Skeletal muscle satellite cell (primary cell): ENCODE measurements around the gene GLYATL1B.
"Not testable (repeated sequence)": the region's sequence is repeated elsewhere in the genome, so short reads cannot be mapped to it uniquely, and the experiment has no call there.

Experiments
- H3K27me3 ChIP-seq: 2 replicates; pipeline ENCODE4 v1.7.0; 2013; ENCODE audit warnings: low read length; ENCODE audit not compliant: control insufficient read depth, insufficient read depth
- H3K36me3 ChIP-seq: 2 replicates; pipeline ENCODE4 v1.7.0; 2013; ENCODE audit warnings: mild to moderate bottlenecking, control low read depth, low read length; ENCODE audit not compliant: insufficient read depth
- H3K4me1 ChIP-seq: 2 replicates; pipeline ENCODE4 v1.7.0; 2013; ENCODE audit warnings: low read length; ENCODE audit not compliant: control insufficient read depth, insufficient read depth
- H3K4me2 ChIP-seq: 2 replicates; pipeline ENCODE4 v1.7.0; 2013; ENCODE audit warnings: mild to moderate bottlenecking, low read length
- H3K4me3 ChIP-seq: 2 replicates; pipeline ENCODE4 v1.7.0; 2013; ENCODE audit warnings: low read length
- H3K9ac ChIP-seq: 2 replicates; pipeline ENCODE4 v1.7.0; 2013; ENCODE audit warnings: mild to moderate bottlenecking, low read depth, low read length, moderate library complexity
- H3K9me3 ChIP-seq: replicated peaks from 2 replicates; pipeline ENCODE4 v1.7.0; 2013; ENCODE audit warnings: mild to moderate bottlenecking, control low read depth, low read length

The GLYATL1B gene

DNA sequence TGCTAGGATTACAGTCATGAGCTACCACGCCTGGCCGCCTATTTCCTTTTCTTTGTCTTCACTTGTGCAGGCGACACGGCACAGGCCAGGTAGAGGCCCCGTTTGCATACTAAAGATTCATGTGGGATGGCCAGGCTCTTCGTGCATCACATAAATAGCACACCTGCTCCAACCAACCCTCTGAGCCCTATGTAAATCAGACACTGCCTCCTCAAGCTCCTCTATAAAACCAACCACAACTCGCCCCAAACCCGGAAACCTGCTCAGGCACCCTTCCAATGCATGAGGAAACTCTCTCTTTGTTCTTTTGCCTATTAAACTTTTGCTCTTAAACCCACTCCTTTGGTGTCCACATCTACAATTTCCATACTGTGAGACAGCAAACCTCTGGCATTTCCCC, 11.8 kb downstream of the GLYATL1B start:
- not testable (repeated sequence) for H3K9ac ChIP-seq, H3K36me3 ChIP-seq, H3K4me1 ChIP-seq, H3K9me3 ChIP-seq, H3K4me3 ChIP-seq, H3K4me2 ChIP-seq
- H3K27me3 ChIP-seq: peaks cover 18% of the 10 kb centered on the region

DNA sequence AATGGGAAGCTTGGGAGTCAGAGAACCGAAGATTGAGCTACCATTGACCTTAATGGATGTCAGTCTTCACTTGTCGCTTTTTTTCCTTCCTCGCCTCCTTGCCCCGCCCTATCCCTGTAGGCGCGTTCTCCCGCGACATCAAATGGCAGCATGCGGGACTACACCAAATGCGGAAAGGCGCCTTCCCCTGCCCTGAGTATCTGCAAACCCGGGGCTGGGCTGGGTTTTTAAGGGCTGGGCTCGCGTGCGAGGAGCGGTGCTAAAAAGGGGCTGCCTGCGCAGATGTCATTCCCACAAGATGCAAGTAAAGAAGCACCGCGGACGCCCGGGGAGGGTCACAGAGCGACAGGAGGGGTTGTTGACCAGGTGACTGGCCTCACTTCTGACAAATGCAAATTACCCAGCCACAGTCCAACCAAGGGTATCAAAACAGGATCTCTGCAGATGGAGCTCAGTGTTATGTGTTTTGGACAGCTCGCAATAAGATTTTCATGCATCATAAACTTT, 16.2 kb downstream of the GLYATL1B start:
- peaks cover 14% of the 10 kb centered on the region for H3K27me3 ChIP-seq
- peaks cover 12% of the 10 kb centered on the region for H3K4me1 ChIP-seq
- no peaks in the 10 kb centered on the region for H3K9me3 ChIP-seq
- no peak overlapping the region for H3K9ac ChIP-seq
- no peaks in the 10 kb centered on the region for H3K36me3 ChIP-seq
- H3K4me3 ChIP-seq: peak overlapping the region; percentile 63
- H3K4me2 ChIP-seq: peak overlapping the region; percentile 85

DNA sequence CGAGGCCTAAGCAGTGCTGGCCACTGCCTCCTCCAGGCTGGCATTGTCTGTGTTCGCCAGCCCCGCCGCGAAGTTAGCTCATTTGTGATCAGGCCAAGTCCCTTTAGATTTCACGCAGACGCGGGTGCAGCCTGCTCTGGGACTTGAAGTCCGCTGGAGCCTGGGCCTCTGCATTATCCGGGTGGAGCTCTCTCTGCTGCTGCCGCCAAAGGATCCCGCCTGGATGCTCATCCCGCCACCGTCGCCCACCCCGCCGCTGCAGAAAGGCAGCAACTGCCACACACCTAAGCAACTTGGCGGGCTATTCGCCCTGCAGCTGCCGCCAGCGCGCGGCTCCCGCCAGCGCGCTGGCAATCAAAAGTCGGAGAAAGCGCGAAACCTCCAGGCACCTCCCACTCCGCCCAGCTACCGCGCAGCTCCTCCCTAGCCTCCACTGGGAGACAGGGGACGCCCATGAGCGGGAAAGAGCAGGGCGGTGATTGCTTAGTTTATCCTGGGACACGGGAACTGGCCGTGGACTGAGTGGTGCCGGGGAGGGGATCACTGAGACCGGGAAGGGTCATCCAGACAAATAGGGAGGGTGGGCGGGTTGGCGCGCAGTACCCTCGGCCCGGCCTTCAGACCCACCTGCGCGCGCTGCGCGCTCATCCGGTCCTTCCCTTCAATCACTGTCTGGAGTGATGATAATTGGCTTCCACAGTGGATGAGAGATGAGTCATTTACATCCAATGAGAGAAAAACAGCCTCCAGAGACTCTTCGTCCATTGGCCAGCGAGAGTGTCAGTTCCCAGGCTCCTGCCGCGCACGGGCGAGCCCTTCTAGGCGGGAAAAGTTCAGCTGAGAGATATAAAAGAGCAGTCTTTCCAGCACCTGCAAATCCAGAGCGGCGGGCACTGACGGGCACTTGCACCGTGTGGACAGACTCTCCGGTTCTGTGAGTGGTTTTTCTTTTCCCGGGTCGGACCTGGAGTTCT, 20.5 kb downstream of the GLYATL1B start, which contains the start of gene FAM111B:
FAM111B (plus strand) TSS at position 875 of the 974 bp plus-strand sequence. CDS start 2,389 bp downstream, outside the sequence.
- peak within 1 kb of the TSS; percentile 79 for H3K4me3 ChIP-seq
- H3K9ac ChIP-seq: peak within 1 kb of the TSS; percentile 68
- no peaks in the 10 kb centered on the region for H3K36me3 ChIP-seq
- H3K4me1 ChIP-seq: peaks cover 15% of the 10 kb centered on the region
- peak within 1 kb of the TSS; percentile 90 for H3K4me2 ChIP-seq
- no peaks in the 10 kb centered on the region for H3K9me3 ChIP-seq
- H3K27me3 ChIP-seq: peaks cover 4% of the 10 kb centered on the region

DNA sequence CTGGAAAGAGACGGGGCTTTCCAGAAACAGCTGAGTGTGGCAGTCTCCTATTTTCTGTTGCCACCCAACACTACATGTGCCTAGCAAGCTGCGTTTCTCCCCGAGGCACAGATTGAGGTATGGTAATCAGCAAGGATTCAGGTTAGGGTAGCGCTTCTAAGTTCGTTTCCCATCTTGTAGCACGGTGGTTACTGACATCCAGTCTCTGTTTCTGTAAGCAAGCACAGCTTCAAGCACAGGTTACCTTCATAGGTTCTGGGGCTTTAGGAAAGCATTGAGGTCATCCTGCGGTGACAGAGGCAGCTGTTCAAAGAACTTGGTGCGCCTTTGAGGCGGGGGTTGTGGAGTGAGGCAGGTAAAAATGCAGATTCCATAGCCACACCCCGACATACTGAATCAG, 21.6 kb downstream of the GLYATL1B start:
- Histone ChIP-seq H3K9ac (peak overlapping the region; percentile 68), H3K4me1 (peaks cover 12% of the 10 kb centered on the region), H3K4me3 (peak overlapping the region; percentile 79), H3K4me2 (peak overlapping the region; percentile 90)
- H3K9me3 ChIP-seq, H3K36me3 ChIP-seq, H3K27me3 ChIP-seq: not testable (repeated sequence)

DNA sequence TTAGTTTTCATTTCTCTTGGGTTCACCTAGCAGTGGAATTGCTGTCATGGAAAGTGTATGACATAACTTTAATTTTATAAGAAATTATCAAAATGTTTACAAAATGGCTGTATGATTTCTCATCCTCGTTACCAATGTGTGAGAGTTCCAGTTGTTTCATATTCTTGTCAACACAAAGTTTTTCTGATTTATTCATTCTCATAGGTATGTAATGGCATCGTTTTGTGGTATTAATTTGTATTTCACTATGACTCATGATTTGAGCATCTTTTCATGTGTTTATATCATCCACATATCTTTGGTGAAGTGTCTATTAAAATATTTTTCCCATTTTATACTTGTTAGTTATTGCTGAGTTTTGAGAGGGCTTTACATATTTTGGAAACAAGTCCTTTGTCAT, 26.4 kb downstream of the GLYATL1B start:
- H3K4me2 ChIP-seq: no peak overlapping the region
- H3K36me3 ChIP-seq: peaks cover 9% of the 10 kb centered on the region
- no peak overlapping the region for H3K9ac ChIP-seq
- peaks cover 2% of the 10 kb centered on the region for H3K4me1 ChIP-seq
- H3K4me3 ChIP-seq: no peak overlapping the region
- H3K9me3 ChIP-seq: no peaks in the 10 kb centered on the region
- no peaks in the 10 kb centered on the region for H3K27me3 ChIP-seq

DNA sequence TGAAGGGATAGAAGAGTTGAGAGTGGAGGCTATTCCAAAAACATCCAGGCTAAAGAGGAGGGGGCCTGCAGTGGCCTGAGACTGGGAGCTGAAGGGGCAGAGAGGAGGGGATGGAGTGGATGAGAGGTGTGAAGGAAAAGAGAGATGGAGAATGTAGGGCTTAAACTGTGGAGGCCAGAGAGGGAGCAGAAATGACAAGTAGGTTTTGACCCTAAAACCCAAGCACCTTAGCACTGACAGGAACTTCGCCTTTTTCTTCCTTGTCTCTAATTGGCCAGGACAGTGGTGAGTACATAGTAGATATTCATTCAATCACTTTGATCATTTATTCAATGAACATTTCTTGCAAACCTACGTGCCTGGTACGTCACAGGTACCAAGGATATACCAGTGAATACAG, 28.2 kb downstream of the GLYATL1B start:
- H3K9me3 ChIP-seq: no peaks in the 10 kb centered on the region
- no peaks in the 10 kb centered on the region for H3K27me3 ChIP-seq
- H3K36me3 ChIP-seq: peaks cover 14% of the 10 kb centered on the region
- H3K4me2 ChIP-seq: no peak overlapping the region
- H3K4me3 ChIP-seq: no peak overlapping the region
- H3K9ac ChIP-seq: no peak overlapping the region
- H3K4me1 ChIP-seq: no peaks in the 10 kb centered on the region

DNA sequence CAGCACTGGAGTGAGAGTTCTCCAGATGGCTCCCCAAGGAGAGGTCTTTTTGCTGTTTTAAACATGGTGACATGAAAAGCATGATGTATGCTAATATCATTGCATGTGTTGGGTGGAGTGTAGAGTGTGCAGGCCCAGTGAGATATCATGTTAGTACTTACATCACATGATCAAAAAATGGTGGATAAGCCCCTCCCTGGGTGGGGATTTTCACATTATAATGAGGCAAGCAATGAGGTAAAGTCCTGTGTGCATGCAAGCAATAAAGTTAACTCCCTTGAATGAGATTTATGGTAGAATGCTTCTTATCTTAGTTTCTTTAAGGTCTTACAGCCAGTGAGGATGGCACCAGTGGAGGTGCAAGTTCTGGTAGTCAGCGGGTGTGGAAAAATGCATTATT, 29.4 kb downstream of the GLYATL1B start:
- peaks cover 14% of the 10 kb centered on the region for H3K36me3 ChIP-seq

DNA sequence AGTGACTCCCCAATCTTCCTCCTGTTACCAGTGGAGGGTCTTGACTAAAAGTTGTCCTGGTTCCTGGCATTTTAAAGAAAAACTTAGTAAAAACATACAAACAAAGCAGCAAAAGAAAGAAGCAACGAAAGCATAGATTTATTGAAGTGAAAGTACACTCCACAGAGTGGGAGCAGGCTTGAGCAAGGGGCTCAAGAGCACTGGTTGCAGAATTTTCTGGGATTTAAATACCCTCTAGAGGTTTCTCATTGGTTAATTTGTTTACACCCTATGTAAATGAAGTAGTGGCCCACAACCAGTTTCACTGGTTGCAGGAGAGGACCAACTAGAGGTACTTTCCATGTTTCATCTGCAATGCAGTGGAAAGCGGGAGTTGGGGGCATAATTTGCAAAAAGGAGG, 31.7 kb downstream of the GLYATL1B start:
- Histone ChIP-seq H3K9ac (no peak overlapping the region), H3K27me3 (no peaks in the 10 kb centered on the region), H3K4me3 (no peak overlapping the region), H3K9me3 (no peaks in the 10 kb centered on the region), H3K4me1 (no peaks in the 10 kb centered on the region), H3K36me3 (peaks cover 14% of the 10 kb centered on the region), H3K4me2 (no peak overlapping the region)

More for the DNA sequence above, 29.4 kb downstream of the GLYATL1B start:
- Histone ChIP-seq H3K27me3 (no peaks in the 10 kb centered on the region), H3K9me3 (no peaks in the 10 kb centered on the region), H3K4me1 (no peaks in the 10 kb centered on the region), H3K9ac (no peak overlapping the region), H3K4me3 (no peak overlapping the region), H3K4me2 (no peak overlapping the region)

DNA sequence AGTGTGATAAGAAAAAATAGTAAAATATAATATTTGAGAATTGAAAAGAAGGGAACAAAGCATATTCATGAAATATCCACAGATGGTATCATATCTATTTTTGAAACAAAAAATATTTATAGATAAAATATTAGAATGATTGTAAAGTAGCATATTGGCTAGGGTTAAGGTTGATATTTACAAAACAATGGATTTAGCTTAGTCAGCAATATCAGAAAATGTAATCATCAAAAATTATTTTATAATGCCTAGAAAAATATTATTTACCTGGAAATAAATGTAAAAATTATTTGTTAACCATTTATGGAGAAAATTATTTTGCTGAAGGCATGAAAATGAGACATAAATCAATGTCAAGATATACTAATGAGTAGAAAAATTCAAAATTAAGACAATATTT, 33.7 kb downstream of the GLYATL1B start:
- Histone ChIP-seq H3K9me3 (no peaks in the 10 kb centered on the region), H3K4me2 (no peak overlapping the region), H3K9ac (no peak overlapping the region), H3K36me3 (peaks cover 11% of the 10 kb centered on the region), H3K27me3 (no peaks in the 10 kb centered on the region), H3K4me1 (no peaks in the 10 kb centered on the region), H3K4me3 (no peak overlapping the region)

DNA sequence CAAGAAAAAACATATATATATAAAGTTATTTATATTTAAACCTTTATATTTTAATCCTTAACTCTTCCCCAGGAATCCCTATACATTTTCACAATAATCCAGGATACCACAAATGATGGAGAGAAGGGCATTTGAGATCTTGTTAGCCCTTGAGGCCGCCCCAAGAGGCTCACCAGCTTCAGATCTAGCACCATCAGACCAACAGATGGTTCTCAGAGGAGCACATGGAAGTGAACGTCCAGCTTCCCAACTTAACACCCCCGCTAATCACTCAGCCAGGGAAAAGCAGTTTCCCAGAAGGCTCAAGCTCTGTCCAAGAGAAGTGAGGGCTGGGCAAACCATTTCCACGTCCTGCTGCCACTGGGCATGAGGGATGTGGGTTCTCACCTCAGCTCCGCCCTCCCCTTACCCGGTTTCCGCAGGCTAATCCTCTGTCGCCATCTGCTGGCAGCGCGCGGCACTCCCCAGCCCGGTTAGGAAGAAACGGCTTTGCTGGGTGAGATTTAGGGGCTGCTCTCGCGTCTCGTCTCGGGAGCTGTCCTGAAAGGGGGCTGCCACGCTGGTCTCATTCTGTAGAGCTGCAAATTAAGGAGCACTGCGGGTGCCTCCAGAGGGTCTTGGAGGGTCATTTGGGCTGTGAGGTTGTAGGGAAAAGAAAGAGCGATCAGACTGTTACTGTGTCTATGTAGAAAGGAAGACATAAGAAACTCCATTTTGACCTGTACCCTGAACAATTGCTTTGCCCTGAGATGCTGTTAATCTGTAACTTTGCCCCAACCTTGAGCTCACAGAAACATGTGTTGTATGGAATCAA, 49.7 kb downstream of the GLYATL1B start:
- H3K36me3 ChIP-seq: peaks cover 4% of the 10 kb centered on the region
- H3K27me3 ChIP-seq: no peaks in the 10 kb centered on the region
- H3K4me1 ChIP-seq: peaks cover 6% of the 10 kb centered on the region
- H3K4me2 ChIP-seq: peak overlapping the region; percentile 79
- peak overlapping the region; percentile 47 for H3K4me3 ChIP-seq
- peak overlapping the region; percentile 46 for H3K9ac ChIP-seq
- no peaks in the 10 kb centered on the region for H3K9me3 ChIP-seq

DNA sequence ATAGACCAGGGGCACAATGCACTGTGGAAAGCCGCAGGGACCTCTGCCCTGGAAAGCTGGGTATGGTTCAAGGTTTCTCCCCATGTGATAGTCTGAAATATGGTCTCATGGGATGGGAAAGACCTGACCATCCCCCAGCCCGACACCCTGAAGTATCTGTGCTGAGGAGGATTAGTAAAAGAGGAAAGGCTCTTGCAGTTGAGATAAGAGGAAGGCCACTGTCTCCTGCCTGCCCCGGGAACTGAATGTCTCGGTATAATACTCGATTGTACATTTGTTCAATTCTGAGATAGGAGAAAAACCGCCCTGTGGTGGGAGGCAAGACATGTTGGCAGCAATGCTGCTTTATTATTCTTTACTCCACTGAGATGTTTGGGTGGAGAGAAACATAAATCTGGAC, 50.4 kb downstream of the GLYATL1B start:
- not testable (repeated sequence) for H3K9ac ChIP-seq
- H3K4me2 ChIP-seq: peak overlapping the region; percentile 79

More for the DNA sequence above, 50.4 kb downstream of the GLYATL1B start:
- H3K9me3 ChIP-seq, H3K4me3 ChIP-seq, H3K27me3 ChIP-seq, H3K36me3 ChIP-seq, H3K4me1 ChIP-seq: not testable (repeated sequence)
